Measurements from ENCODE around the gene SGK1.
"Not testable (repeated sequence)": the region's sequence is repeated elsewhere in the genome, so short reads cannot be mapped to it uniquely, and the experiment has no call there.

Gene SGK1

GRCh38 chr6:134245706-134246105 is 72.2 kb downstream of the SGK1 start:
- in situ Hi-C loops (cut with HindIII; ENCODE audit: low sequenced_read_pairs): no loop called here
- H3K4me3 ChIP-seq (ENCODE audit: low read depth, low read length): no peak overlapping the region
- no peak for DNase-seq (ENCODE audit: low read depth, low spot score)
- TF ChIP-seq, protein P1, sequence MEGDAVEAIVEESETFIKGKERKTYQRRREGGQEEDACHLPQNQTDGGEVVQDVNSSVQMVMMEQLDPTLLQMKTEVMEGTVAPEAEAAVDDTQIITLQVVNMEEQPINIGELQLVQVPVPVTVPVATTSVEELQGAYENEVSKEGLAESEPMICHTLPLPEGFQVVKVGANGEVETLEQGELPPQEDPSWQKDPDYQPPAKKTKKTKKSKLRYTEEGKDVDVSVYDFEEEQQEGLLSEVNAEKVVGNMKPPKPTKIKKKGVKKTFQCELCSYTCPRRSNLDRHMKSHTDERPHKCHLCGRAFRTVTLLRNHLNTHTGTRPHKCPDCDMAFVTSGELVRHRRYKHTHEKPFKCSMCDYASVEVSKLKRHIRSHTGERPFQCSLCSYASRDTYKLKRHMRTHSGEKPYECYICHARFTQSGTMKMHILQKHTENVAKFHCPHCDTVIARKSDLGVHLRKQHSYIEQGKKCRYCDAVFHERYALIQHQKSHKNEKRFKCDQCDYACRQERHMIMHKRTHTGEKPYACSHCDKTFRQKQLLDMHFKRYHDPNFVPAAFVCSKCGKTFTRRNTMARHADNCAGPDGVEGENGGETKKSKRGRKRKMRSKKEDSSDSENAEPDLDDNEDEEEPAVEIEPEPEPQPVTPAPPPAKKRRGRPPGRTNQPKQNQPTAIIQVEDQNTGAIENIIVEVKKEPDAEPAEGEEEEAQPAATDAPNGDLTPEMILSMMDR (IDR thresholded peaks at IDR 0.05; ENCODE audit: low read depth, low read length): no peak

- DNase-seq (ENCODE audit: low read depth, low spot score): peak; percentile 69
- in situ Hi-C loops (cut with HindIII; ENCODE audit: low sequenced_read_pairs): no loop called here
- TF ChIP-seq, protein P1 (IDR thresholded peaks at IDR 0.05; ENCODE audit: low read depth, low read length): no peak
- H3K4me3 ChIP-seq (ENCODE audit: low read depth, low read length): no peak overlapping the region
Observed at GRCh38 chr6:134245041-134245440, 72.9 kb downstream of the SGK1 start.

DNA sequence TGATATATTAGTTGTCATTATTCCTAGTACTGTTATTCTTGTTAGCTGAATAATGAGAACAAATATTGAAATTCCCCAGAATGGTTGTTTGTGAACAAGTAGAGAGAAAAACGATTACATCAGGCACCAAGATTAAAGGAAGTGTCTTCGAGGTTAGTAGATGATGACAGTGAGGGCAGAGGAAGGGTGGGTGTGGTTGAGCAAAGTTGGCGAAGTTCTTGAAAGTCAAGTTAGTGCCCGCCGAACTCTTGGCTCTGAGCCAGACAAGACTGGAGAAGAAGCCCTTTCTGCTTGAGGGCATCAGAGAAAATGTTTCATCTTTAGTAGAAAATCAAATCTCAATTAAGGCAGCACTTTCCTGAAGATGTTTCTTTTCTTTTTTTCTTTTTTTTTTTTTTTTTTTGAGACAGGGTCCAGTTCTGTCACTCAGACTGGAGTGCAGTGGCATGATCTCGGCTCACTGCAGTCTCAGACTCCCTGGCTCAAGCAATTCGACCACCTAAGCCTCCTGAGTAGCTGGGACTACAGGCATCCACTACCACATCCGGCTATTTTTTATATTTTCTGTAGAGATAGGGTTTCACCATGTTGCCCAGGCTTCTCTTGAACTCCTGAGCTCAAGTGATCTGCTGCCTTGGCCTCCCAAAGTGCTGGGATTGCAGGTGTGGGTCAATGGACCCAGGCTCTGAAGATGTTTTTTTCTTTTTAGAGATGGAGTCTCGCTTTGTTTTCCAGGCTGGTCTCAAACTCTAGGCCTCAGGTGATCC is 77.1 kb downstream of the SGK1 start:
- H3K4me3 ChIP-seq (ENCODE audit: low read depth, low read length): no peak overlapping the region
- TF ChIP-seq, protein P1 (IDR thresholded peaks at IDR 0.05; ENCODE audit: low read depth, low read length): no peak
- in situ Hi-C loops (cut with HindIII; ENCODE audit: low sequenced_read_pairs): no loop called here
- no peak for DNase-seq (ENCODE audit: low read depth, low spot score)

- H3K4me3 ChIP-seq (ENCODE audit: low read depth, low read length): no peak overlapping the region
- DNase-seq (ENCODE audit: low read depth, low spot score): no peak
- TF ChIP-seq, protein P1 (IDR thresholded peaks at IDR 0.05; ENCODE audit: low read depth, low read length): no peak
- in situ Hi-C loops (cut with HindIII; ENCODE audit: low sequenced_read_pairs): no loop called here
Observed at GRCh38 chr6:134238960-134239795, 78.7 kb downstream of the SGK1 start.

- TF ChIP-seq, protein P1 (IDR thresholded peaks at IDR 0.05; ENCODE audit: low read depth, low read length): no peak
- no peak overlapping the region for H3K4me3 ChIP-seq (ENCODE audit: low read depth, low read length)
- DNase-seq (ENCODE audit: low read depth, low spot score): no peak
- in situ Hi-C loops (cut with HindIII; ENCODE audit: low sequenced_read_pairs): no loop called here
Observed at GRCh38 chr6:134238006-134238405, 79.9 kb downstream of the SGK1 start.

GRCh38 chr6:134235937-134236751 is 81.8 kb downstream of the SGK1 start:
- peak; percentile 79 for DNase-seq (ENCODE audit: low read depth, low spot score)
- in situ Hi-C loops (cut with HindIII; ENCODE audit: low sequenced_read_pairs): no loop called here
- TF ChIP-seq, protein P1 (IDR thresholded peaks at IDR 0.05; ENCODE audit: low read depth, low read length): no peak
- no peak overlapping the region for H3K4me3 ChIP-seq (ENCODE audit: low read depth, low read length)

- DNase-seq (ENCODE audit: low read depth, low spot score); in situ Hi-C loops (cut with HindIII; ENCODE audit: low sequenced_read_pairs); H3K4me3 ChIP-seq (ENCODE audit: low read depth, low read length): not testable (repeated sequence)
Observed at GRCh38 chr6:134235334-134235733, 82.6 kb downstream of the SGK1 start.
